DND-41 (cell line): ENCODE results near the gene CMYA5.

ENCODE experiments used
- ATAC-seq: fragments of 200-7000 bp; cut with Tn5 transposase; 3 replicates; pipeline ENCODE4 v1.9.1; 2021; ENCODE audit warnings: low read depth; ENCODE audit not compliant: insufficient read depth
- DNase-seq: peaks from one replicate; pipeline ENCODE4 v3.0.0-alpha.2; 2020
- H2AFZ ChIP-seq: 2 replicates; pipeline ENCODE4 v1.6.0; 2012; ENCODE audit warnings: low read depth, low read length
- H3K27ac ChIP-seq: 2 replicates; pipeline ENCODE4 v1.5.1; 2012; ENCODE audit warnings: low read length, inconsistent platforms
- H3K27me3 ChIP-seq: fragments of 200-600 bp; sonication (generic); 2 replicates; pipeline ENCODE4 v1.6.0; 2012; ENCODE audit warnings: low read length, mild to moderate bottlenecking, inconsistent platforms; ENCODE audit not compliant: insufficient read depth, poor library complexity
- H3K36me3 ChIP-seq: 2 replicates; pipeline ENCODE4 v1.5.1; 2012; ENCODE audit warnings: low read length, inconsistent platforms; ENCODE audit not compliant: insufficient read depth
- H3K4me1 ChIP-seq: 2 replicates; pipeline ENCODE4 v1.5.1; 2012; ENCODE audit warnings: mild to moderate bottlenecking, low read length; ENCODE audit not compliant: insufficient read depth
- H3K4me2 ChIP-seq: 2 replicates; pipeline ENCODE4 v1.6.0; 2012; ENCODE audit warnings: mild to moderate bottlenecking, moderate library complexity, low read length, inconsistent platforms; ENCODE audit not compliant: insufficient read depth
- H3K4me3 ChIP-seq, 2 experiments: fragments of 200-600 bp in 1 of 2; shearing (Covaris generic) in 1 of 2; 2 replicates each; pipeline ENCODE4 v1.5.1; 2012 to 2016; ENCODE audit warnings: inconsistent platforms in 2 of 2, low read length in 2 of 2, mild to moderate bottlenecking in 2 of 2, low read depth in 1 of 2, moderate library complexity in 1 of 2
- H3K79me2 ChIP-seq: 2 replicates; pipeline ENCODE4 v1.6.0; 2012; ENCODE audit warnings: low read length, inconsistent platforms; ENCODE audit not compliant: insufficient read depth
- H3K9ac ChIP-seq: 2 replicates; pipeline ENCODE4 v1.6.0; 2012; ENCODE audit warnings: low read depth, mild to moderate bottlenecking, inconsistent platforms, low read length, moderate library complexity
- H3K9me3 ChIP-seq: 2 replicates; pipeline ENCODE4 v1.5.1; 2012; ENCODE audit warnings: low read length, moderate library complexity, mild to moderate bottlenecking, inconsistent platforms; ENCODE audit not compliant: insufficient read depth, severe bottlenecking
- H4K20me1 ChIP-seq: 2 replicates; pipeline ENCODE4 v1.6.0; 2012; ENCODE audit warnings: low read length; ENCODE audit not compliant: insufficient read depth
- CTCF ChIP-seq: IDR thresholded peaks from 2 replicates; pipeline ENCODE4 v1.5.1; 2012; ENCODE audit warnings: borderline replicate concordance, low read length, moderate library complexity, mild to moderate bottlenecking; ENCODE audit not compliant: poor library complexity, severe bottlenecking; ENCODE audit errors: extremely low read depth
- EZH2 ChIP-seq: IDR thresholded peaks from 3 replicates; pipeline ENCODE4 v1.6.1; 2012; ENCODE audit warnings: borderline replicate concordance, low read depth, mild to moderate bottlenecking, moderate library complexity, low read length, inconsistent platforms; ENCODE audit not compliant: severe bottlenecking

Gene CMYA5

GRCh38 chr5:79849061-79849460 is 159.4 kb downstream of the CMYA5 start:
- TF ChIP-seq CTCF, result no peak
- no peak for TF ChIP-seq EZH2
- no peak overlapping the region for H3K4me3 ChIP-seq
- no peak for ATAC-seq
- DNase-seq, result no peak
- no peaks in the 10 kb centered on the region for H3K4me1 ChIP-seq
- no peaks in the 10 kb centered on the region for H3K27me3 ChIP-seq
- H3K79me2 ChIP-seq, result no peaks in the 10 kb centered on the region
- H3K9ac ChIP-seq, result no peak overlapping the region
- H3K9me3 ChIP-seq, result no peaks in the 10 kb centered on the region
- no peaks in the 10 kb centered on the region for H3K36me3 ChIP-seq
- H3K27ac ChIP-seq, result no peak overlapping the region
- H4K20me1 ChIP-seq, result no peaks in the 10 kb centered on the region
- no peak overlapping the region for H3K4me2 ChIP-seq
- H2AFZ ChIP-seq, result no peak overlapping the region
